Measurements from ENCODE around the gene CRAMP1. TPM values are rescaled to one million over a fixed set of nuclear protein-coding genes. Genes with fewer than 3 reads are reported as not detected.

CRAMP1 gene
- total and polyA plus RNA-seq, 5 donors = 7.1 to 18.4 (median 13.2) TPM

- intact Hi-C loops (cut with DNase I) = no loop called here
- no peaks in the 10 kb centered on the region for H3K9me3 ChIP-seq (ENCODE audit: control insufficient read depth, low read length)
- H3K27ac ChIP-seq (ENCODE audit: low read length) = no peak overlapping the region
- no peaks in the 10 kb centered on the region for H3K27me3 ChIP-seq (ENCODE audit: control insufficient read depth, insufficient read depth)
- H3K4me1 ChIP-seq (ENCODE audit: control insufficient read depth, insufficient read depth, low read length) = no peaks in the 10 kb centered on the region
- no peak for ATAC-seq
- H3K4me3 ChIP-seq (ENCODE audit: low read length) = no peak overlapping the region
- 78% methylated on average over 13 of the region's 13 CpGs for WGBS
- DNase-seq = no peak
Measured at GRCh38 chr16:1645914-1646525, 33.9 kb downstream of the CRAMP1 start.

GRCh38 chr16:1647856-1648255 lies 35.7 kb downstream of the CRAMP1 start:
- H3K27ac ChIP-seq (ENCODE audit: low read length) = no peak overlapping the region
- WGBS = 91% methylated on average over 13 of the region's 13 CpGs
- no peaks in the 10 kb centered on the region for H3K9me3 ChIP-seq (ENCODE audit: control insufficient read depth, low read length)
- no peak for ATAC-seq
- no peak for DNase-seq
- no peaks in the 10 kb centered on the region for H3K27me3 ChIP-seq (ENCODE audit: control insufficient read depth, insufficient read depth)
- H3K4me1 ChIP-seq (ENCODE audit: control insufficient read depth, insufficient read depth, low read length) = no peaks in the 10 kb centered on the region
- no peak overlapping the region for H3K4me3 ChIP-seq (ENCODE audit: low read length)
- intact Hi-C loops (cut with DNase I) = no loop called here

- Histone ChIP-seq H3K4me3 (ENCODE audit: low read length) (no peak overlapping the region), H3K27me3 (ENCODE audit: control insufficient read depth, insufficient read depth) (no peaks in the 10 kb centered on the region), H3K9me3 (ENCODE audit: control insufficient read depth, low read length) (no peaks in the 10 kb centered on the region), H3K27ac (ENCODE audit: low read length) (no peak overlapping the region), H3K4me1 (ENCODE audit: control insufficient read depth, insufficient read depth, low read length) (no peaks in the 10 kb centered on the region)
- intact Hi-C loops (cut with DNase I) = no loop called here
- DNase-seq = no peak
- ATAC-seq = no peak
- WGBS = 77% methylated on average over 4 of the region's 4 CpGs
Measured at GRCh38 chr16:1650131-1650530, 38.0 kb downstream of the CRAMP1 start.

- intact Hi-C loops (cut with DNase I) = no loop called here
- WGBS = 93% methylated on average over 12 of the region's 12 CpGs
- H3K4me1 ChIP-seq (ENCODE audit: control insufficient read depth, insufficient read depth, low read length) = no peaks in the 10 kb centered on the region
- H3K4me3 ChIP-seq (ENCODE audit: low read length) = no peak overlapping the region
- H3K9me3 ChIP-seq (ENCODE audit: control insufficient read depth, low read length) = no peaks in the 10 kb centered on the region
- no peaks in the 10 kb centered on the region for H3K27me3 ChIP-seq (ENCODE audit: control insufficient read depth, insufficient read depth)
- peak in 1 of 2 donors; percentile 7 for ATAC-seq
- no peak for DNase-seq
- H3K27ac ChIP-seq (ENCODE audit: low read length) = no peak overlapping the region
Measured at GRCh38 chr16:1651094-1651973, 39.2 kb downstream of the CRAMP1 start.

GRCh38 chr16:1651974-1652312 lies 39.8 kb downstream of the CRAMP1 start:
- intact Hi-C loops (cut with DNase I) = no loop called here

GRCh38 chr16:1653023-1653422 lies 40.9 kb downstream of the CRAMP1 start:
- Histone ChIP-seq H3K4me1 (ENCODE audit: control insufficient read depth, insufficient read depth, low read length) (peaks cover 4% of the 10 kb centered on the region), H3K4me3 (ENCODE audit: low read length) (no peak overlapping the region), H3K9me3 (ENCODE audit: control insufficient read depth, low read length) (no peaks in the 10 kb centered on the region), H3K27ac (ENCODE audit: low read length) (no peak overlapping the region), H3K27me3 (ENCODE audit: control insufficient read depth, insufficient read depth) (no peaks in the 10 kb centered on the region)
- 95% methylated on average over 15 of the region's 15 CpGs for WGBS
- no peak for ATAC-seq
- intact Hi-C loops (cut with DNase I) = no loop called here
- no peak for DNase-seq

More at GRCh38 chr16:1651974-1652312, 39.8 kb downstream of the CRAMP1 start:
- H3K4me1 ChIP-seq (ENCODE audit: control insufficient read depth, insufficient read depth, low read length) = no peaks in the 10 kb centered on the region
- H3K4me3 ChIP-seq (ENCODE audit: low read length) = no peak overlapping the region
- H3K27me3 ChIP-seq (ENCODE audit: control insufficient read depth, insufficient read depth) = no peaks in the 10 kb centered on the region
- H3K27ac ChIP-seq (ENCODE audit: low read length) = no peak overlapping the region
- DNase-seq (no peak), ATAC-seq (no peak)
- H3K9me3 ChIP-seq (ENCODE audit: control insufficient read depth, low read length) = no peaks in the 10 kb centered on the region
- 96% methylated on average over 1 of the region's 1 CpG for WGBS

GRCh38 chr16:1654505-1655268 lies 42.5 kb downstream of the CRAMP1 start:
- Histone ChIP-seq H3K27ac (ENCODE audit: low read length) (no peak overlapping the region), H3K4me3 (ENCODE audit: low read length) (no peak overlapping the region), H3K27me3 (ENCODE audit: control insufficient read depth, insufficient read depth) (no peaks in the 10 kb centered on the region), H3K9me3 (ENCODE audit: control insufficient read depth, low read length) (no peaks in the 10 kb centered on the region), H3K4me1 (ENCODE audit: control insufficient read depth, insufficient read depth, low read length) (peaks cover 6% of the 10 kb centered on the region)
- ATAC-seq (no peak), DNase-seq (no peak)
- 79% methylated on average over 32 of the region's 32 CpGs for WGBS
- intact Hi-C loops (cut with DNase I) = no loop called here

- H3K9me3 ChIP-seq (ENCODE audit: control insufficient read depth, low read length) = no peaks in the 10 kb centered on the region
- peaks cover 6% of the 10 kb centered on the region for H3K4me1 ChIP-seq (ENCODE audit: control insufficient read depth, insufficient read depth, low read length)
- intact Hi-C loops (cut with DNase I) = no loop called here
- WGBS = 90% methylated on average over 16 of the region's 16 CpGs
- ATAC-seq (no peak), DNase-seq (no peak)
- H3K27ac ChIP-seq (ENCODE audit: low read length) = no peak overlapping the region
- H3K4me3 ChIP-seq (ENCODE audit: low read length) = no peak overlapping the region
- no peaks in the 10 kb centered on the region for H3K27me3 ChIP-seq (ENCODE audit: control insufficient read depth, insufficient read depth)
Measured at GRCh38 chr16:1655269-1655807, 43.2 kb downstream of the CRAMP1 start.

GRCh38 chr16:1655909-1656807 lies 44.0 kb downstream of the CRAMP1 start:
- DNase-seq (peak in 1 of 3 donors; percentile 69), ATAC-seq (no peak)
- Histone ChIP-seq H3K4me1 (ENCODE audit: control insufficient read depth, insufficient read depth, low read length) (peaks cover 6% of the 10 kb centered on the region), H3K9me3 (ENCODE audit: control insufficient read depth, low read length) (no peaks in the 10 kb centered on the region), H3K27me3 (ENCODE audit: control insufficient read depth, insufficient read depth) (no peaks in the 10 kb centered on the region), H3K27ac (ENCODE audit: low read length) (no peak overlapping the region), H3K4me3 (ENCODE audit: low read length) (no peak overlapping the region)
- WGBS = 93% methylated on average over 52 of the region's 52 CpGs
- intact Hi-C loops (cut with DNase I) = no loop called here
